Activated CD8-positive, alpha-beta memory T cell treated with anti-CD3 and anti-CD28 coated beads for 48 hours (primary cell): Measurements from ENCODE around the gene DDRGK1.

Experiments used
- DNase-seq, 3 experiments: peaks; one replicate each; pipeline ENCODE4 v3.0.0-alpha.2; 2020; ENCODE audit warnings: low read depth in 2 of 3, low spot score in 2 of 3

DDRGK1 gene

GRCh38 chr20:3235666-3236324 lies 31.3 kb upstream of the DDRGK1 start:
- no peak for DNase-seq

GRCh38 chr20:3233991-3234498 lies 29.6 kb upstream of the DDRGK1 start:
- DNase-seq, result no peak

DNA sequence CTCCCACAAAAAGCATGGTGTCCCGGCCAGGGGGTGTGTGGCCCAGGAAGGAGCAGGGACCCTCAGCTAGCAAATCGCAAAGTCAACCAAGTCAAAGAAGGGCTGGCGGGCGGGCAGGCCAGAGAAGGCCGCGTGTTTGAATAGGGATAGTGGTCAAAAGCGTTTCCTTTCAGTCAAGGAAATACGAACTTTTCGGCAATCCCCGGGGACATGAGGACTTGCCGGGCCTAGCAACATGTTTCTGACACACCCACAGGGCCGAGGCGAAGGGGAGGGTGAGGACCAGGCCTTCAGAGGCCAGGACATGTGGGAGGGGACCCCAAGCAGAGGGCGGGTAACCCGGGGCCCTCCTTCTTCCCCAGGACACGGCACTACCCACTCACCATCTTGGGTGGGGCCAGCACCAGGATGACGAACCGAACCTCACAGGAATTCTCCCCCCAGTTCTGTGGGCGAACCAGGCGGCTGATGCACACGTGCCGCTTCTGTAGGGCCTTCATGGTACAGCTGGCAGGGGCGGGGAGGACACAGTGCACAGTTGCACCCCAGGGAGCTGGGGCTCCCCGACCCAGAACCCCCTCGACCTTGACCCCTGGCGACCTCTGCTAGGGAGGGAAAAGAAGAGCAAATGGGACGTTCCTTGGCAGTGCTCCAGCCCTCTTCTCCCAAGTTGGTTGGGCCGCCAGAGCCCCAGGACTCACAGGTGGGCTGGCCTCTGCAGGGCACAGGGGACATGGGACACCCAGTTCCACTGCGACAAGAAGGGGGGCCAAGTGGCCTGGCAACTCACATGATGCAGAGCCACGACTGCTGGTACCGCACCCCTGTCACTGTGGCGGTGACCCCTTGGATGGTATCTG lies 28.9 kb upstream of the DDRGK1 start:
- DNase-seq, result no peak

DNA sequence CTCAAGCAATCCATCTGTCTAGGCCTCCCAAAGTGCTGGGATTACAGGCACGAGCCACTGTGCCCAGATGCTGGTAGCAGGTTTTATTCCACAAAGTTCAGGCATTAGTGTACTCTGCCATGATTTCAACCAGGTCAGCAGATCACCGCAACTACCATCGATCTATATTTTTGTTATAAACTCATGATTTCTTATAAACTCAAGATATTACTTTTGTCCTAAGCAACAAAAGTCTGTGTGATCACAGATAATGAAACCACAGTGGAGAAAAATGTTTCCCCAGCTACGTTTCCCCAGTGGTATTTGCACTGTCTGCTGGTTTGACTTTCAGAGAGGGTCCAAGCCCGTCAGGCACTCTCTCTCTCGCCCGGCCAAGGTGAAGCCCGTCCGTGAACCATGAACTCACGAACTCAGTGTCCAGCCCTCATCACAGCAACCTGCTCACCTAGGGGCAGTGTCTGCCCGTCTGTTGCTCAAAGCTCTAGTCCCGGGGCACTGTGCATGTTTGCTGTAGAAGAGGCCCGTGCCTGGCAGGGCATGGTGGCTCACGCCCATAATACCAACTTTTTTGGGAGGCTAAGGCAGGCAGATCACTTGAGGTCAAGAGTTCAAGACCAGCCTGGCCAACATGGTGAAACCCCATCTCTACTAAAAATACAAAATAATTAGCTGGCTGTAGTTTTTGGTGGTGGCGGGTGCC lies 27.6 kb upstream of the DDRGK1 start:
- DNase-seq, result no peak

- no peak for DNase-seq
These were observed 26.6 kb upstream of the DDRGK1 start for GRCh38 chr20:3231116-3231515.

- no peak for DNase-seq
These were observed 25.3 kb upstream of the DDRGK1 start for GRCh38 chr20:3229798-3230197.

GRCh38 chr20:3229158-3229557 lies 24.7 kb upstream of the DDRGK1 start:
- DNase-seq, result no peak

DNA sequence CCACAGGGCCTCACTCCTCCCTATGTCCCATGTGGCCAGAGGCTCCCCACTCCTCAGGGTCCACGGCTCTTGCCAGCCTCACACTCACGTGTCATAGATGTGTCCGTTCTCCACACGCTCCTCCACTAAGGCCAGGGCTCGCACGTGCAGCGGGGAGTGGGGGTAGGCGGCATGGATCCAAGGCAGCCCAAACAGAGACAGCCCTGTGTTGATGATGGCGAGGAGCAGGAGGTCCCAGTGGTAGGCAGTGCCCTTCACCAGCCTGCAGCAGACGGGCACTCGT lies 24.2 kb upstream of the DDRGK1 start:
- DNase-seq, result no peak

- no peak for DNase-seq
These were observed 23.7 kb upstream of the DDRGK1 start for GRCh38 chr20:3227936-3228749.

DNA sequence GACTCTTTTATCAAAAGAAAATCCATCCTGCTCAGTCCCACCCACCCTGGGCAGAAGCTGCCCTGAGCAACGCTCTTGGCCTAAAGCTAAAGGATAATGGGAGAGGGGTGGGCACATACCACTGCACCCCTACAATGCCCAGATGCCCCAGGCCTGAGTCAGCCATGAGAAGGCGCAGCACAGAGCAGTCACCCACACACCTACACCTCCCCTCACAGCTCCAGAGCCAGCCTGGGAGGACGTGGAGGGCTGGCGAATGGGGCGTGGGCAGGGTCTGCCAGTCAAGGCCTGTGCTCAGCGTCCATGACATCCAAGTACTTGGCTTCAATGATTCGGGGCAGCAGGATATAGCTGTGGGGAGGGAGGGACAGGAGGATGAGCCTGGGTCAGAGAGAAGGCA lies 23.0 kb upstream of the DDRGK1 start:
- no peak for DNase-seq

DNA sequence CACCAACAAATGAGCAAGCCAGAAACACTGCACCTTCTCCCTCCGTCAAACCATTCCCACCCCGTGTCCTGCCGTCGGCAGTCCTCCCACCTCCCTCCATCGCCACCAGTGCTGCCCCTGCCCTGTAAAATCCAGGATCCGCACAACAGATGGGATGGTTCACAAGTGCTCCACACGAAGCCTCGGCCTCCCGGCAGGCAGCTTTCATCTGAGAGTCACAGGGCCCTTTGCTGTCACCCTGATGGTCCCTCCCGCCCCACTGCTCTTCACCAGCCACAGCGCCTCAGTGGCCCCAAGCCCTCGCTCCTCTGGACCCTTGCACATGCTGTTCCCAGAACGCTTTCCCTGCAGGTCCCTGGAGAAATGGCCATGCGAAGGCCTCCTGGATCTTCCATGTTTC lies 22.4 kb upstream of the DDRGK1 start:
- no peak for DNase-seq

DNA sequence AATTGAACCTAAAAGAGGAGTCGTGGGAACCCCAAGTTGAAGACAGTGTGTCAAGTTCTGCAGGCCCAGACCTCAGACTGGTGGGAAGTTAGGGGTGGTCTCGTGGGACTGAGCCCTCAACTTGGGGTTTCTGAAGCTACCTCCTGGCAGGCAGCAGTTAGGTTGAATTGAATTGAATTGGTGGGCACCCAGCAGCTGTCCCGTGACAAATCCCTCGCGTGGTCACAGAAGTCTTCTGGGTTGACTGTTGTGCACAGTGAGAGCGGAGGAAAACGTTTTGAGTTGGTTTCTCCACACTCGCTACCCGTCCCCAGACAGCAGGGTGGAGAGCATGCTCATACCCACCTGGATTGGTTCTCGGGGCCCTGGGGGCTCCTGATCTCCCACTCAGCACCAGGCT lies 21.6 kb upstream of the DDRGK1 start:
- no peak for DNase-seq

- no peak for DNase-seq
These were observed 20.4 kb upstream of the DDRGK1 start for GRCh38 chr20:3224681-3225421.

- DNase-seq, result no peak
These were observed 19.7 kb upstream of the DDRGK1 start for GRCh38 chr20:3223994-3224680.

GRCh38 chr20:3223651-3223993 lies 19.1 kb upstream of the DDRGK1 start:
- no peak for DNase-seq

- no peak for DNase-seq
These were observed 18.4 kb upstream of the DDRGK1 start for GRCh38 chr20:3222635-3223600.

- DNase-seq, result no peak
These were observed 17.1 kb upstream of the DDRGK1 start for GRCh38 chr20:3221398-3222226.
